SJSA1 (cell line): ENCODE results near the gene UBASH3A. TPM values are rescaled to one million over a fixed set of nuclear protein-coding genes. Genes with fewer than 3 reads are reported as not detected.

Experiments
- DNase-seq, 2 experiments: peaks; one replicate each; pipeline ENCODE4 v3.0.0-alpha.2; 2015 to 2020; ENCODE audit warnings: low spot score in 2 of 2, low read depth in 1 of 2
- H3K27ac ChIP-seq: fragments of 250-450 bp; sonication (Bioruptor Pico); 2 replicates; pipeline ENCODE4 v1.5.1; 2020; ENCODE audit warnings: mild to moderate bottlenecking, moderate library complexity
- H3K27me3 ChIP-seq: fragments of 250-450 bp; sonication (Bioruptor Pico); replicated peaks from 2 replicates; pipeline ENCODE4 v1.5.1; 2020; ENCODE audit warnings: mild to moderate bottlenecking, moderate library complexity
- H3K36me3 ChIP-seq: fragments of 250-450 bp; sonication (Bioruptor Pico); 2 replicates; pipeline ENCODE4 v1.5.1; 2020; ENCODE audit warnings: mild to moderate bottlenecking
- H3K4me1 ChIP-seq: fragments of 250-450 bp; sonication (Bioruptor Pico); replicated peaks from 2 replicates; pipeline ENCODE4 v1.6.1; 2021; ENCODE audit warnings: mild to moderate bottlenecking
- H3K4me3 ChIP-seq: fragments of 250-450 bp; sonication (Bioruptor Pico); 2 replicates; pipeline ENCODE4 v1.5.1; 2020; ENCODE audit warnings: mild to moderate bottlenecking
- H3K9me3 ChIP-seq: fragments of 250-450 bp; sonication (Bioruptor Pico); replicated peaks from 2 replicates; pipeline ENCODE4 v1.5.1; 2020; ENCODE audit warnings: mild to moderate bottlenecking
- total RNA-seq: library from RNA; depleted of rRNA; stranded (reverse); fragments of >200 nt; shearing (Covaris generic); gene quantifications from 2 replicates; pipeline ENCODE4 v1.2.3, GENCODE V29; 2014

The UBASH3A gene
- total RNA-seq, 1 experiment from 2014 or later = not detected

- Histone ChIP-seq H3K9me3 (no peaks in the 10 kb centered on the region), H3K27me3 (0 out of 2 replicates have a peak, but pooled peaks cover 3% of the 10 kb centered on the region), H3K27ac (peak within 1 kb of the TSS; percentile 47), H3K4me1 (peaks cover 12% of the 10 kb centered on the region), H3K36me3 (no peaks in the 10 kb centered on the region), H3K4me3 (no peak within 1 kb of the TSS)
- peak; percentile 58 to 65 for DNase-seq
Observed at GRCh38 chr21:42366292-42367010, 37.3 kb upstream of the UBASH3A start, which contains the start of gene TFF1. Gene TFF1 (minus strand): TSS chr21:42366535. CDS start chr21:42366495, 40 bp downstream.

GRCh38 chr21:42367367-42368165, 36.1 kb upstream of the UBASH3A start:
- no peak for DNase-seq
- no peaks in the 10 kb centered on the region for H3K9me3 ChIP-seq
- 0 out of 2 replicates have a peak, but pooled peaks cover 3% of the 10 kb centered on the region for H3K27me3 ChIP-seq
- H3K4me1 ChIP-seq = peaks cover 12% of the 10 kb centered on the region
- H3K4me3 ChIP-seq = no peak overlapping the region
- H3K36me3 ChIP-seq = no peaks in the 10 kb centered on the region
- H3K27ac ChIP-seq = no peak overlapping the region; the same call in 1 of the 2 replicates

DNA sequence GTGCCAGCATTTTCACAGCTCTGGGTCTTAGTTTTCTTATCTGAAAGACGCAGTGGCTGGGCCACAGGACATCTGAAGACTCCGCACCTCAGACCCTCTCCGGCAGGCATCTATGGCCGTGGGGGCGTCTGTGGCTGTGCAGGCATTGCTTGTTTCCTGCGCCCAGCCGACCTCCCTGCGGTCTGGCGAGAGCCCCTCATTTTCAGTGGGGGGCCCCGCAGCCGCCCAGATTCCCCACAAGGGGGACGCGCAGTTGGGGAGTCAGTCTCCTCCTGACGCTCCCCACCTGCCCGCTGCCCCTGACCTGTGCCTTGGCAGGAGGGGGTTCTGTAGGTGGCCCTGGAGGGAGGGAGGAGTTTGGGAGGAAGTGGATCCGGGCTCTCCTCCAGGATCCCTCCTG, 33.9 kb upstream of the UBASH3A start:
- H3K27me3 ChIP-seq = no peaks in the 10 kb centered on the region
- no peak overlapping the region for H3K27ac ChIP-seq
- no peak for DNase-seq
- no peak overlapping the region for H3K4me3 ChIP-seq
- H3K36me3 ChIP-seq = no peaks in the 10 kb centered on the region
- H3K9me3 ChIP-seq = no peaks in the 10 kb centered on the region
- H3K4me1 ChIP-seq = peaks cover 12% of the 10 kb centered on the region

GRCh38 chr21:42370894-42371654, 32.6 kb upstream of the UBASH3A start:
- no peaks in the 10 kb centered on the region for H3K36me3 ChIP-seq
- H3K27ac ChIP-seq = no peak overlapping the region
- no peak for DNase-seq
- H3K4me1 ChIP-seq = peaks cover 11% of the 10 kb centered on the region
- H3K27me3 ChIP-seq = no peaks in the 10 kb centered on the region
- H3K4me3 ChIP-seq = no peak overlapping the region
- H3K9me3 ChIP-seq = no peaks in the 10 kb centered on the region

GRCh38 chr21:42373196-42373907, 30.4 kb upstream of the UBASH3A start:
- no peak for DNase-seq
- no peaks in the 10 kb centered on the region for H3K36me3 ChIP-seq
- H3K4me1 ChIP-seq = no peaks in the 10 kb centered on the region
- H3K9me3 ChIP-seq = no peaks in the 10 kb centered on the region
- no peaks in the 10 kb centered on the region for H3K27me3 ChIP-seq
- no peak overlapping the region for H3K4me3 ChIP-seq
- H3K27ac ChIP-seq = no peak overlapping the region

DNA sequence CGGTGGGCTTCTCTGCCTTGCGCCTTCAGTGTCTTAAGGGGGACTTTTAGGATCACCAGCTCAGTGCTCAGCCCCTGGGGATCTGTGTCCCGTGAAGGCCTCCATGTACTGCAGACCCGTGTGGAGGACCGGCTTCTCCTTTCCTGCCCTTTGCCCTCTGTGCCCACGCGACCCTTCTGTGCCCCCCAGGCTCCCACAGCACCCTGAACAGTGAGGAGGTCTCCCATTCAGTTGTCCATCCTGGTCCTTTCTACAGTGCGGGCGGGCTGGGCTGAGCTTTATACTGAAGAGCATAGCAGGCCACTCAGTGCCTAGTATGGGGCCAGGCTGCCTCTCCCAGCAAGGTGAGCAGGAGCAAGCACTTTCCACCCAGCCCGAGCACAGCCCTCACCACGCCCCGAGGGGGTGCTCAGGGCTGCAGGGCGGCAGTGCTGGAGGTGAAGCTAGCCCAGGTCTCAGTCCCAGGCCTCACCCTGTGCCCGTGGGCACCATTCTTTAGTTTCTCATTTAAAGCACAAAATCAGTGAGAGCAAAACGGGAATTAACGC, 29.7 kb upstream of the UBASH3A start:
- Histone ChIP-seq H3K36me3 (no peaks in the 10 kb centered on the region), H3K27me3 (no peaks in the 10 kb centered on the region), H3K27ac (no peak overlapping the region), H3K9me3 (no peaks in the 10 kb centered on the region), H3K4me1 (no peaks in the 10 kb centered on the region), H3K4me3 (no peak overlapping the region)
- no peak for DNase-seq

DNA sequence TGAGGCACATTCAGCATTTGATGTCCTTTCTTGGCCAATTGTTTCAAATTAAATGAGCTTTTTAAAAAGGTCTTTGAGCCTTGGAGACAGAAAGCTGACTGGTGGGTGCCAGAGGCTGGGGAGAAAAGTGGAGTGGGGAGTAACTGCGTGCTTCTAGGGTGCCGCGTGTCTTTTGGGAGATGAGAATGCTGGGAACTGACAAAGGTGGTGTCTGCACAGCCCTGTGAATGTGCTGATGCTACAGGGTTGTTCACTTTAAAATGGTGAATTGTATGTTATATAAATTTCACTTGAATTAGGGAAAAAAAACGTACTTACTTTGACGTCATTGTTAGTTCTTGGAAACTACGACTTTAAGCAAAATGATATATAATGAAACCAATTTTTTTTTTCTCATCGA, 29.2 kb upstream of the UBASH3A start:
- H3K27me3 ChIP-seq = no peaks in the 10 kb centered on the region
- no peaks in the 10 kb centered on the region for H3K9me3 ChIP-seq
- H3K4me3 ChIP-seq = no peak overlapping the region
- DNase-seq = no peak
- no peaks in the 10 kb centered on the region for H3K4me1 ChIP-seq
- no peaks in the 10 kb centered on the region for H3K36me3 ChIP-seq
- no peak overlapping the region for H3K27ac ChIP-seq

- no peak for DNase-seq
- H3K4me1 ChIP-seq = no peaks in the 10 kb centered on the region
- no peaks in the 10 kb centered on the region for H3K36me3 ChIP-seq
- no peaks in the 10 kb centered on the region for H3K27me3 ChIP-seq
- H3K9me3 ChIP-seq = no peaks in the 10 kb centered on the region
- H3K27ac ChIP-seq = no peak overlapping the region
- H3K4me3 ChIP-seq = no peak overlapping the region
Observed at GRCh38 chr21:42374864-42375499, 28.7 kb upstream of the UBASH3A start.

DNA sequence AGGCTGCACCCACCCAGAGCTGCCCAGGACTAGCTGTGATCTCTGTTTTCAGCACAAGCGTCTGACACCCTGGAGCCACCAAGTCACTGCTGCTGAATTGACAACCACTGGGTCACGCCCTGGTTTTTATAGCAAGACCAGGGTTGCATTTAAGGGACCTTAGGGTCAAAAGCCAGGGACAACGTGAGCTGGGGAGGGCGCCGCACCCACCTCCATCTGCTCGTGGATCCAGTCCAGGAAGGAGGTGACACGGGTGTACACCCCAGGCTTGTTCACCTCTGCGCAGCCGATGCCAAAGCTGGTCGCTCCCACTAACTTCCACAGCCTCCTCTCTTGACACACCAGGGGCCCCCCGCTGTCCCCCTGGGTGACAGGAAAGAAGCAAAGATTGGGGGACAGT, 28.2 kb upstream of the UBASH3A start:
- no peak overlapping the region for H3K4me3 ChIP-seq
- no peaks in the 10 kb centered on the region for H3K4me1 ChIP-seq
- H3K27ac ChIP-seq = no peak overlapping the region
- H3K36me3 ChIP-seq = no peaks in the 10 kb centered on the region
- DNase-seq = no peak
- H3K9me3 ChIP-seq = no peaks in the 10 kb centered on the region
- no peaks in the 10 kb centered on the region for H3K27me3 ChIP-seq

DNA sequence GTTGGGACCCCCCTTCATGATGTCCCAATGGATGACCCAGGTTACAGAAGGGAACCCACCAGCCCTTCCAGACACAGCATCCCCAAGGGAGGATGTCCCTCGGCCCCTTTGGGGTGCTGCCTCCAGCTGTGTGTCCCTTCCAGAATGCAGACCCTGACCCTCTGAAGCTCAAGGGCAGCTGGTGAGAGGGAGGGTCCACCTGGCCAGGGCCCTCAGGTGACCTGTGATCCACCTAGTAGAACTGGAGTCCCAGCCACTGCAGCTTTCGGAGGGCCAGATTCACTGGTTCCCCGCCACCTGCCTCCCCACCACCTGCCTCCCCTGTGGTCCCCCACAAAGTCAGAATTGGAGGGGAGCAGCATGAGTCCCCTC, 27.8 kb upstream of the UBASH3A start:
- DNase-seq = no peak
- Histone ChIP-seq H3K27me3 (no peaks in the 10 kb centered on the region), H3K36me3 (no peaks in the 10 kb centered on the region), H3K4me1 (no peaks in the 10 kb centered on the region), H3K27ac (no peak overlapping the region), H3K4me3 (no peak overlapping the region), H3K9me3 (no peaks in the 10 kb centered on the region)

DNA sequence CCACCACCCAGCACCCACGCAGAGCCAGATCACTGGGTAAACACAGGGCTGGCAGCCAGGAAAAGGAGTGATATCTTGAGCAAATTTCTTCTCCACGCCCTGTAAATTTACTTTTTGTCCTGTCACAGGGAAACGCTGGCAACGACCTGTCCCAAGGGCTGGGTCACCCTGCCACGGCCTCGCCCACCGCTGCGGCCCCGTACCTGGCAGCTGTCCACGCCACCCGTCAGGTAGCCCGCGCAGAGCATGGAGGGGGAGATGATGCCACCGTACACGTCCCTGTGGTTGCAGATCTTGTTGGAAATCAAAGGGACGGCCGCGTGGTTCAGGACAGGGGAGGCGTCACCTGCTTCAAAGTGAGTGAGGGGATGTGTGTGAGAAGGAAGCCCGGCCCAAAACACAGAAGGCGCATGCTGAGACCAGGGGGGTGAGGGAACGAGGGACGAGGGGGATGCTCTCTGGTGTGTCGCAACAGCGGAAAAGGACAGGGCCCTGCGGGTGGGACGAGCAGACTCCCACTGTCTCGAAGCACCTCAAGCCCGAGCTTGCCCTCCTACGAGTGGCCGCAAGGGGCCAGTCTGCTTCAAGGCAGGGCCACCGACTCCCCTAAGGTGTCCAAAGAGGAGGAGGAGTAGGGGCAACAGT, 27.2 kb upstream of the UBASH3A start:
- Histone ChIP-seq H3K9me3 (no peaks in the 10 kb centered on the region), H3K36me3 (no peaks in the 10 kb centered on the region), H3K27ac (no peak overlapping the region), H3K4me3 (no peak overlapping the region), H3K4me1 (no peaks in the 10 kb centered on the region), H3K27me3 (no peaks in the 10 kb centered on the region)
- no peak for DNase-seq

DNA sequence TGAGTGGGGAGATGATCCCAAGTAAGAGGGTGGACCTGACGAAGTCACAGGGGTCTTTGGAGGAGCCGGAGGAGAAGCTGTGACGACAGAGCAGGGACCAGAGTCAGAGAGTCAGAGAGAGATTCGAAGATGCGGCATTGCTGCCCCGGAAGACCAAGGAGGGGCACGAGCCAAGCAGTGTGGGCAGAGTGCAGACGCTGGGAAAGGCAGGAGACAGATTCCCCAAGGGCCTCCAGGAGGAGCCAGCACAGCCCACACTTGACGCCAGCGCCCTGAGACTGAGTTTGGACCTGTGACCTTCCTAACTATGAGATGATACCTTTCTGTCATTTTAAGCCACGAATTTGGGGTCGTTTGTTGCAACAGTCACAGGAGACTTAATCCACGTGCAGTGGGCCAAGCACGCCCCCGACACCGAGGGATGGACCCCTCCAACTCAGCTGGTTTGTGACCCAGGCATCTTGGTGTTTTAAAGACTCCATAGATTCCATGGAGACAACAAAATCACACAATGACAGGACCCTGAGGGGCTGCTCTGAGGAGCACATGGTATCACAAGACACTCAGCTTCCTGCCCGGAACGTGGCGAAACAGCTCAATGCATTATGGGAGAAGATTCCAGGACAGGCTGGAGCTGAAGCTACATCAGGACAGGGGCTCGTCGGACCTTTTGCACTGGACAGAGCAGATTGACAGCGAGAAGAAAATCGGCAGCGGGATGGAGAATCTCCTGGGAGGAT, 26.3 kb upstream of the UBASH3A start:
- no peak for DNase-seq
- Histone ChIP-seq H3K4me3 (no peak overlapping the region), H3K4me1 (no peaks in the 10 kb centered on the region), H3K9me3 (0 out of 2 replicates have a peak, but pooled peaks cover 5% of the 10 kb centered on the region), H3K27ac (no peak overlapping the region), H3K27me3 (no peaks in the 10 kb centered on the region), H3K36me3 (no peaks in the 10 kb centered on the region)
